K562 (cell line): Measurements from ENCODE around the gene RAB3D. TPM values are rescaled to one million over a fixed set of nuclear protein-coding genes. Genes with fewer than 3 reads are reported as not detected.

Source experiments
- AFF1 ChIP-seq, 2 experiments: fragments of 450-650 bp; IDR thresholded peaks; 2 replicates each; pipeline ENCODE4 v1.6.1; 2018; ENCODE audit warnings: mild to moderate bottlenecking in 2 of 2, low read depth in 1 of 2; ENCODE audit not compliant: partially characterized antibody in 2 of 2
- CEBPZ ChIP-seq: fragments of 150-350 bp; IDR thresholded peaks from 2 replicates; pipeline ENCODE4 v1.6.1; 2014; ENCODE audit warnings: low read depth, mild to moderate bottlenecking, low read length, borderline replicate concordance
- ELK1 ChIP-seq: sonication (generic); formaldehyde crosslinking; IDR thresholded peaks from 2 replicates; pipeline ENCODE4 v1.8.1; 2022; ENCODE audit warnings: missing genetic modification reagents
- KLF6 ChIP-seq: fragments of 250-450 bp; sonication (Bioruptor Pico); IDR thresholded peaks from 2 replicates; pipeline ENCODE4 v1.4.0; 2020; ENCODE audit warnings: mild to moderate bottlenecking, moderate library complexity, borderline replicate concordance
- LCOR ChIP-seq: sonication (generic); formaldehyde crosslinking; IDR thresholded peaks from 2 replicates; pipeline ENCODE4 v1.8.0; 2022; ENCODE audit warnings: mild to moderate bottlenecking, missing genetic modification reagents
- TBL1XR1 ChIP-seq, 2 experiments: IDR thresholded peaks; 2 replicates each; pipeline ENCODE4 v1.6.1; 2012; ENCODE audit warnings: improper control_type of control experiment in 2 of 2, low read length in 2 of 2, mild to moderate bottlenecking in 1 of 2
- TEAD4 ChIP-seq, 2 experiments: sonication (generic) in 1 of 2; formaldehyde crosslinking in 1 of 2; IDR thresholded peaks; 2 replicates each; pipeline versions ENCODE4 v1.6.1 to v1.8.0; 2012 to 2022; ENCODE audit warnings: borderline replicate concordance in 1 of 2, inconsistent platforms in 1 of 2, low read length in 1 of 2, mild to moderate bottlenecking in 1 of 2, missing genetic modification reagents in 1 of 2
- YY1 ChIP-seq, 3 experiments: IDR thresholded peaks; 2 replicates each; pipeline ENCODE4 v1.6.1; 2011; ENCODE audit warnings: low read length in 2 of 3, mild to moderate bottlenecking in 2 of 3, moderate library complexity in 2 of 3, borderline replicate concordance in 1 of 3, control low read depth in 1 of 3, low read depth in 1 of 3; ENCODE audit not compliant: insufficient read depth in 3 of 3, insufficient replicate concordance in 2 of 3, control insufficient read depth in 1 of 3, insufficient read length in 1 of 3; ENCODE audit errors: extremely low read depth in 1 of 3
- ZNF133 ChIP-seq: fragments of 250-450 bp; sonication (Bioruptor Pico); IDR thresholded peaks from 2 replicates; pipeline ENCODE4 v1.4.0; 2020; ENCODE audit warnings: mild to moderate bottlenecking
- ZNF217 ChIP-seq: sonication (generic); formaldehyde crosslinking; IDR thresholded peaks from 2 replicates; pipeline ENCODE4 v1.8.0; 2022; ENCODE audit warnings: mild to moderate bottlenecking, missing genetic modification reagents
- polyA plus RNA-seq, 8 experiments: library from polyadenylated mRNA; depleted of rRNA in 4 of 8; stranded (reverse) in 5 of 8; unstranded in 3 of 8; fragments of >200 nt; fragmentation: Nextera tagmentation in 2 of 8; fragmentation: Illumina TruSeq in 1 of 8; extraction: Ambion mirVana in 2 of 8; extraction: Trizol in 1 of 8; gene quantifications; 2 replicates each; pipeline versions ENCODE4 v1.2.1 to v1.2.3, GENCODE V29; 2011 to 2014; ENCODE audit warnings: inconsistent platforms in 1 of 8, missing spikeins in 1 of 8
- total RNA-seq, 7 experiments: library from RNA; depleted of rRNA in 6 of 7; stranded (reverse); fragments of >200 nt in 6 of 7; fragmentation: Illumina TruSeq in 2 of 7; extraction: Trizol in 2 of 7; gene quantifications; 2 replicates each; pipeline versions ENCODE4 v1.2.1 to v1.2.3, GENCODE V29; 2011 to 2021; ENCODE audit warnings: low replicate concordance in 1 of 7
- TF ChIP-seq, protein P1 (sequence below), 2 experiments: IDR thresholded peaks; 2 replicates each; pipeline ENCODE4 v1.6.1; 2011; ENCODE audit warnings: borderline replicate concordance in 1 of 2, control low read depth in 1 of 2, low read depth in 1 of 2, low read length in 1 of 2, mild to moderate bottlenecking in 1 of 2, mixed read lengths in 1 of 2, moderate library complexity in 1 of 2; ENCODE audit not compliant: insufficient read depth in 1 of 2, insufficient read length in 1 of 2, poor library complexity in 1 of 2, severe bottlenecking in 1 of 2; ENCODE audit errors: extremely low read depth in 1 of 2
- TF ChIP-seq, protein P2 (sequence below): fragments of 450-650 bp; IDR thresholded peaks from 2 replicates; pipeline ENCODE4 v1.6.1; 2016; ENCODE audit warnings: antibody characterized with exemption

RAB3D gene
- total and polyA plus RNA-seq, 9 of the 15 experiments (the other 6 are each of a cell fraction or from before 2014, with no cell fraction given) = 0.34 to 3.3 (median 1.3) TPM

DNA sequence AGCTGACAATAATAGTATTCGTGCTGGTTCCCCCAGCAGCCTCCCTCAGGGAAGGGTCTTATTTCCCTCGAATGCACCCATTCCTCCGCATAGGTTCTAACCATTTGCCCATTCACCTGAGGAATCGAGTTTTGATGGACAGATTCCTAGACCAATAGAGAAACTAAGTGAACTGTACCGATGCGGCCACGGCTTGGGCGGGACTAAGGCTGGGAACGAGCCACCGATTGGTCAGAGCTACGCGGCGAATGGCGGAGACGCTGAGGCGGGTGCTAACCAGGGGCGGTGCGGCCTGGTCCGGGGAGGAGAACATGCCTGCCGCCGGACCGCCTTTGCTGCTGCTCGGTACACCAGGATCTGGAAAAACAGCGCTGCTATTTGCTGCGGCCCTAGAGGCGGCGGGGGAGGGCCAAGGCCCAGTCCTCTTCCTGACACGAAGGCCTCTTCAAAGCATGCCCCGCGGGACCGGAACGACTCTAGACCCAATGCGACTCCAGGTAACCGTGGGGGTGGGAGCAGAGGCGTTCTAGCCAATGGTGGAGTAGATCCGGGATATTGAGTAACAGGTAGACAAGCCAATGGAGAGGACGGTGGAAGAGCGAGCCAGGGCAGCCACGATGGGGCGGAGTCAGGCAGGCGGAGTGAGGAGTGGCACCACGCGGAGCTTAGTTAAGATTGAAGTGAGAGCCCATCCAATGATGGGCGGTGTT lies 35.1 kb upstream of the RAB3D start, which contains the start of gene SWSAP1 (continued):
- TF ChIP-seq AFF1 (IDR thresholded peaks at IDR 0.05; ENCODE audit: low read depth in 1 of 2, partially characterized antibody in 2 of 2) (peak in 1 of 2 experiments; percentile 37), ZNF133 (peak; percentile 55; the same call in 1 of the 2 replicates), ELK1 (CRISPR knock-in tag) (no peak), YY1 (IDR thresholded peaks at IDR 0.05; ENCODE audit: borderline replicate concordance in 1 of 3, control insufficient read depth in 1 of 3, extremely low read depth in 1 of 3, insufficient read depth in 3 of 3, insufficient read length in 1 of 3, insufficient replicate concordance in 2 of 3, low read depth in 1 of 3, low read length in 2 of 3) (peak; percentile 60 to 88 (median 78)), TBL1XR1 (IDR thresholded peaks at IDR 0.05; ENCODE audit: low read length in 2 of 2) (peak; percentile 8 to 25; a peak in 1 of 4 replicates), TEAD4 (IDR thresholded peaks at IDR 0.05; ENCODE audit: low read length) (0 out of 2 replicates have a peak, but pooled peaks have one; percentile 3), TEAD4 (CRISPR knock-in tag; IDR thresholded peaks at IDR 0.05; ENCODE audit: borderline replicate concordance) (no peak), CEBPZ (peak; percentile 84; the same call in 1 of the 2 replicates), LCOR (CRISPR knock-in tag) (peak; percentile 76), KLF6 (CRISPR knock-in tag) (peak; percentile 35; the same call in 1 of the 2 replicates), ZNF217 (CRISPR knock-in tag) (no peak)
- TF ChIP-seq, protein P1, sequence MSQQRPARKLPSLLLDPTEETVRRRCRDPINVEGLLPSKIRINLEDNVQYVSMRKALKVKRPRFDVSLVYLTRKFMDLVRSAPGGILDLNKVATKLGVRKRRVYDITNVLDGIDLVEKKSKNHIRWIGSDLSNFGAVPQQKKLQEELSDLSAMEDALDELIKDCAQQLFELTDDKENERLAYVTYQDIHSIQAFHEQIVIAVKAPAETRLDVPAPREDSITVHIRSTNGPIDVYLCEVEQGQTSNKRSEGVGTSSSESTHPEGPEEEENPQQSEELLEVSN (IDR thresholded peaks at IDR 0.05; ENCODE audit: borderline replicate concordance in 1 of 2, extremely low read depth in 1 of 2, insufficient read depth in 1 of 2, insufficient read length in 1 of 2, low read depth in 1 of 2, low read length in 1 of 2, poor library complexity in 1 of 2, severe bottlenecking in 1 of 2) = peak; percentile 47 to 63
- TF ChIP-seq, protein P2, sequence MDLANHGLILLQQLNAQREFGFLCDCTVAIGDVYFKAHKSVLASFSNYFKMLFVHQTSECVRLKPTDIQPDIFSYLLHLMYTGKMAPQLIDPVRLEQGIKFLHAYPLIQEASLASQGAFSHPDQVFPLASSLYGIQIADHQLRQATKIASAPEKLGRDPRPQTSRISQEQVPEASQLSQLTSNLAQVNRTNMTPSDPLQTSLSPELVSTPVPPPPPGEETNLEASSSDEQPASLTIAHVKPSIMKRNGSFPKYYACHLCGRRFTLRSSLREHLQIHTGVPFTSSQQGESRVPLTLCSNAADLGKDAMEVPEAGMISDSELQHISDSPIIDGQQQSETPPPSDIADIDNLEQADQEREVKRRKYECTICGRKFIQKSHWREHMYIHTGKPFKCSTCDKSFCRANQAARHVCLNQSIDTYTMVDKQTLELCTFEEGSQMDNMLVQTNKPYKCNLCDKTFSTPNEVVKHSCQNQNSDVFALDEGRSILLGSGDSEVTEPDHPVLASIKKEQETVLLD = no peak
